Mesenchymal stem cell (in vitro differentiated cells and primary cell): ENCODE data around the gene RCAN2.

ENCODE experiments used
- DNase-seq: peaks from one replicate; pipeline ENCODE4 v3.0.0-alpha.2; 2013
- H2AFZ ChIP-seq: one replicate; pipeline ENCODE4 v1.6.1; 2013; ENCODE audit warnings: low read depth, mild to moderate bottlenecking, control low read depth, inconsistent platforms, low read length, moderate library complexity
- H2AK5ac ChIP-seq: 2 replicates; pipeline ENCODE4 v1.6.1; 2013; ENCODE audit warnings: low read length, moderate library complexity, mild to moderate bottlenecking, inconsistent platforms; ENCODE audit not compliant: severe bottlenecking
- H2BK120ac ChIP-seq: one replicate; pipeline ENCODE4 v1.6.1; 2013; ENCODE audit warnings: low read depth, mild to moderate bottlenecking, inconsistent platforms, low read length, moderate library complexity
- H2BK12ac ChIP-seq, 2 experiments: one replicate each; pipeline ENCODE4 v1.6.1; 2013; ENCODE audit warnings: inconsistent platforms in 2 of 2, low read length in 2 of 2, mild to moderate bottlenecking in 2 of 2, moderate library complexity in 2 of 2, control low read depth in 1 of 2
- H2BK15ac ChIP-seq: one replicate; pipeline ENCODE4 v1.6.1; 2013; ENCODE audit warnings: mild to moderate bottlenecking, low read depth, inconsistent platforms; ENCODE audit not compliant: poor library complexity, severe bottlenecking
- H2BK5ac ChIP-seq: 2 replicates; pipeline ENCODE4 v1.6.1; 2013; ENCODE audit warnings: low read depth, mild to moderate bottlenecking, low read length, control low read depth, inconsistent platforms; ENCODE audit not compliant: poor library complexity, severe bottlenecking
- H3K14ac ChIP-seq, 2 experiments: one replicate each; pipeline ENCODE4 v1.6.1; 2013; ENCODE audit warnings: inconsistent platforms in 2 of 2, low read length in 2 of 2, control low read depth in 1 of 2, mild to moderate bottlenecking in 1 of 2, moderate library complexity in 1 of 2
- H3K18ac ChIP-seq, 2 experiments: one replicate each; pipeline ENCODE4 v1.6.1; 2013; ENCODE audit warnings: inconsistent platforms in 2 of 2, low read length in 2 of 2, control low read depth in 1 of 2, low read depth in 1 of 2, mild to moderate bottlenecking in 1 of 2
- H3K23ac ChIP-seq, 2 experiments: one replicate each; pipeline ENCODE4 v1.6.1; 2013; ENCODE audit warnings: inconsistent platforms in 2 of 2, low read length in 2 of 2, mild to moderate bottlenecking in 2 of 2, moderate library complexity in 2 of 2, control low read depth in 1 of 2
- H3K27ac ChIP-seq: 2 replicates; pipeline ENCODE4 v1.5.1; 2013; ENCODE audit warnings: mild to moderate bottlenecking, moderate library complexity, low read length, control low read depth, inconsistent platforms; ENCODE audit not compliant: poor library complexity, severe bottlenecking
- H3K27me3 ChIP-seq, 2 experiments: 2 replicates each; pipeline versions ENCODE4 v1.6.1 to v1.7.0; 2013; ENCODE audit warnings: low read length in 2 of 2, mild to moderate bottlenecking in 2 of 2, moderate library complexity in 2 of 2, control low read depth in 1 of 2, inconsistent platforms in 1 of 2; ENCODE audit not compliant: control insufficient read depth in 1 of 2, insufficient read depth in 1 of 2
- H3K36me3 ChIP-seq, 2 experiments: 2 replicates each; pipeline versions ENCODE4 v1.6.1 to v1.7.0; 2013; ENCODE audit warnings: low read length in 2 of 2, control low read depth in 1 of 2, inconsistent platforms in 1 of 2, low read depth in 1 of 2, mild to moderate bottlenecking in 1 of 2; ENCODE audit not compliant: insufficient read depth in 2 of 2, control insufficient read depth in 1 of 2
- H3K4ac ChIP-seq, 2 experiments: one replicate each; pipeline ENCODE4 v1.6.1; 2013; ENCODE audit warnings: inconsistent platforms in 2 of 2, low read length in 2 of 2, mild to moderate bottlenecking in 2 of 2, moderate library complexity in 2 of 2, control low read depth in 1 of 2, low read depth in 1 of 2
- H3K4me1 ChIP-seq: 2 replicates; pipeline ENCODE4 v1.6.1; 2013; ENCODE audit warnings: low read depth, low read length, control low read depth; ENCODE audit not compliant: control insufficient read depth, insufficient read depth
- H3K4me2 ChIP-seq: 2 replicates; pipeline ENCODE4 v1.6.1; 2013; ENCODE audit warnings: low read length, mild to moderate bottlenecking, inconsistent platforms; ENCODE audit not compliant: poor library complexity, severe bottlenecking
- H3K4me3 ChIP-seq, 2 experiments: 2 replicates each; pipeline versions ENCODE4 v1.5.1 to v1.7.0; 2013; ENCODE audit warnings: low read length in 2 of 2, mild to moderate bottlenecking in 2 of 2, control low read depth in 1 of 2, low read depth in 1 of 2; ENCODE audit not compliant: insufficient read depth in 1 of 2
- H3K79me1 ChIP-seq: replicated peaks from 2 replicates; pipeline ENCODE4 v1.6.1; 2013; ENCODE audit warnings: mild to moderate bottlenecking, control low read depth, low read length, inconsistent platforms; ENCODE audit not compliant: poor library complexity, severe bottlenecking
- H3K9ac ChIP-seq: 2 replicates; pipeline ENCODE4 v1.7.0; 2013; ENCODE audit warnings: mild to moderate bottlenecking, low read length, moderate library complexity
- H3K9me3 ChIP-seq: 2 replicates; pipeline ENCODE4 v1.7.0; 2013; ENCODE audit warnings: mild to moderate bottlenecking, low read length; ENCODE audit not compliant: control insufficient read depth
- H4K8ac ChIP-seq: one replicate; pipeline ENCODE4 v1.6.1; 2013; ENCODE audit warnings: inconsistent platforms, mild to moderate bottlenecking, low read length, moderate library complexity
- H4K91ac ChIP-seq: one replicate; pipeline ENCODE4 v1.6.1; 2013; ENCODE audit warnings: mild to moderate bottlenecking, low read length, inconsistent platforms
- WGBS: methylation state at CpG from one replicate; pipeline ENCODE4 v1.1.7; 2013; ENCODE audit warnings: mixed read lengths; 5-methylcytosine and 5-hydroxymethylcytosine counted together

The RCAN2 gene

DNA sequence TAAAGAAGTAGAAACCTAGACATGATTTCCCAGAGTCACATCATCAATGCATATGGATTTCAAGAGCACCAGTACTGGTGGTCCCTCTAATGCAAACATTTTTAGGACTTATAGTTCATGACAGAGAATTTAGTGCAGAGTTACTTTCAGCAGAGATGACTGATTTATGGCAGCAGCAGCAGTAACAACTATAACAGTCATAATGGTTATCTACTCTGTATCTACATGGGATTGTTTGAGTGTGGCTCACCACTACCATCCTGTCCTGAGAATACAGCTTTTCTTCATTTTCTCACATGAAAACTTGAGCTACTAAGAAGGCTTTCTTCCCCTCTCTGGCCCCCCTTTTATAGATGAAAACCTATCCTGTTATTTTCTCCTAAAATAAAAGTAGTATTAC lies 192.0 kb downstream of the RCAN2 start:
- Histone ChIP-seq H3K14ac (no peak overlapping the region), H3K18ac (no peak overlapping the region), H3K9me3 (no peaks in the 10 kb centered on the region), H3K23ac (no peak overlapping the region), H2BK5ac (no peak overlapping the region), H2AK5ac (no peak overlapping the region), H3K4me3 (no peak overlapping the region), H3K4me1 (no peaks in the 10 kb centered on the region), H3K27ac (no peak overlapping the region), H3K4me2 (no peak overlapping the region), H3K27me3 (no peaks in the 10 kb centered on the region), H4K91ac (no peak overlapping the region), H4K8ac (no peak overlapping the region), H3K79me1 (no peaks in the 10 kb centered on the region), H2AFZ (no peak overlapping the region), H3K36me3 (no peaks in the 10 kb centered on the region), H3K9ac (no peak overlapping the region), H2BK120ac (no peak overlapping the region), H3K4ac (no peak overlapping the region), H2BK15ac (no peak overlapping the region), H2BK12ac (no peak overlapping the region)
- DNase-seq, result no peak

DNA sequence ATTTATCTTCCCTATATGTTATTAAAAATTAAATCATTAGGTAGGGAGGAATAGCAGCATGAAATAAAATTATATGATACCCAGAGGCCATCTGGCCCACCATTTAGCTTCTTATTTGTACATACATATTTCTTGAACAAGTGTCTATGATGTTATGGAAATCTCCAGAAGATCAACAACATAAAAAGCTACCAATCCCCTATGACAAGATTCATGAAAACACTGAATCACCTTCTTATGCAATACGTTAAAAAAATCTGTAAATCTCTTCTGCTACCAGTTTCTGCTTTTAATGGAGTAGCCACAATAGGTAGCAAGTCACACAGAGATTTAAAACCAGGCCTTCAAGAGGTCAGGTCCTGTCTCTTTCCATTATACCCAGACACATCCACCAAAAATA lies 194.7 kb downstream of the RCAN2 start:
- Histone ChIP-seq H2BK120ac (no peak overlapping the region), H3K4me1 (no peaks in the 10 kb centered on the region), H3K4me3 (no peak overlapping the region), H3K79me1 (no peaks in the 10 kb centered on the region), H4K91ac (no peak overlapping the region), H3K14ac (no peak overlapping the region), H3K9me3 (no peaks in the 10 kb centered on the region), H3K9ac (peak overlapping the region; percentile 5), H4K8ac (no peak overlapping the region), H3K27ac (no peak overlapping the region), H2BK12ac (no peak overlapping the region), H3K4ac (no peak overlapping the region), H3K18ac (no peak overlapping the region), H3K36me3 (no peaks in the 10 kb centered on the region), H2AFZ (no peak overlapping the region), H2BK15ac (no peak overlapping the region), H3K23ac (no peak overlapping the region), H2BK5ac (no peak overlapping the region), H3K4me2 (no peak overlapping the region), H3K27me3 (no peaks in the 10 kb centered on the region), H2AK5ac (no peak overlapping the region)
- no peak for DNase-seq
- WGBS, result 0% methylated on average over 1 of the region's 1 CpG

DNA sequence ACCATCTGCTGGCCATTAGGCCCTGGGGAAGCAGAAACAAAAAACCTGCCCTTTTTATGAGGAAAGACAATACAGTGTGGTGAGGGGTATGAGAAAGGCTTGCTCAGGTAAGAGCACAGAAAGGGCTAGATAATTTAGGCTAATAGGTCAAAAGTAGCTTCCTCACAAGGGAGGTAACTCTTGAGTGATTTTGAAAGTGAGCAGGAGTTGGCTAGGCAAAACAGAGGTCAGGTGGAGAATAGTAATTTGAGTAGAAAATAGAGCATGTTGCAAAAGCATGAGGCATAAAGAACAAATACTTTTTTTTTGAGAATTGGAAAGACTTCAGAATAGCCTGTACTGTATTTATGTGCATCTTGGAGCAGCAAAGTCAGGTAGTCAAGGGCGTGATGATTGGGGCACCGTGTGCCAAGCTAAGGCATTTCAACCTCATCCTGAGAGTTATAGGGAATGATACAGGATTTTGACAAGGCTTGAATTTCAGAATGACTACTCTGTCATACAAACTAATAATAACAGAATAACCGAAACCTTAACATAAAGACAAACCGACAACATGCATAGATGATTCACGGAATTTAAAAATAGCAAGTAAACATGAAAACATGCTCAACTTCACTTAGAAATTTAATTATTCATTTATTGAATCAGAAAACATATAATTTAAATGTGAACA lies 197.5 kb downstream of the RCAN2 start:
- H4K8ac ChIP-seq, result no peak overlapping the region
- no peaks in the 10 kb centered on the region for H3K4me1 ChIP-seq
- H3K14ac ChIP-seq, result no peak overlapping the region
- H3K4me2 ChIP-seq, result no peak overlapping the region
- H4K91ac ChIP-seq, result no peak overlapping the region
- H3K4me3 ChIP-seq, result no peak overlapping the region
- no peak for DNase-seq
- no peaks in the 10 kb centered on the region for H3K9me3 ChIP-seq
- no peak overlapping the region for H3K9ac ChIP-seq
- H3K79me1 ChIP-seq, result no peaks in the 10 kb centered on the region
- no peak overlapping the region for H2BK5ac ChIP-seq
- H3K4ac ChIP-seq, result no peak overlapping the region
- H3K36me3 ChIP-seq, result no peaks in the 10 kb centered on the region
- H3K27ac ChIP-seq, result no peak overlapping the region
- H2AK5ac ChIP-seq, result no peak overlapping the region
- no peak overlapping the region for H2AFZ ChIP-seq
- 100% methylated on average over 3 of the region's 5 CpGs for WGBS
- no peak overlapping the region for H2BK15ac ChIP-seq
- H3K27me3 ChIP-seq, result peaks cover 0 to 3% of the 10 kb centered on the region in 2 experiments
- no peak overlapping the region for H2BK120ac ChIP-seq
- H2BK12ac ChIP-seq, result no peak overlapping the region
- H3K23ac ChIP-seq, result no peak overlapping the region
- H3K18ac ChIP-seq, result no peak overlapping the region

DNA sequence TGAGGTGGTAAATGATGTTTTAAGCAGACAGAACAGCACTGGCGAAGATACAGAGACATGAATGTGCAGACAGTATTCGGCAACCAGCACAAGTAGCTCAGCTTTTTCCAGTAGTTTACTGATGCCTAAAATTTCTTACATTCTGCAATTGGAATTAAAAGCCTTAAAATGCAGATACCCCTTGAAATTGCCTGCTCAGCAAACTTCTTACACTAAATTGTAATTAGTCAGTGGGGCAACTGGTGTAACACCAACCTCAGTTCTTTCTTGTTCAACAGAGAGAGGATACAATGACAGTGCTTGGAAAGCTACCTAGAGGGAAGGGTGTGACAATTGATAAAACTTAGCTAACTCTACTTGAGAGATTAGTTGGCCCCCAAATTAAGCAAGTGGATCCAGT lies 199.4 kb downstream of the RCAN2 start:
- 100% methylated on average over 2 of the region's 2 CpGs for WGBS
- H3K9me3 ChIP-seq, result no peaks in the 10 kb centered on the region
- H3K18ac ChIP-seq, result no peak overlapping the region
- no peak overlapping the region for H2AK5ac ChIP-seq
- H3K9ac ChIP-seq, result no peak overlapping the region
- H3K79me1 ChIP-seq, result no peaks in the 10 kb centered on the region
- H3K4me1 ChIP-seq, result no peaks in the 10 kb centered on the region
- no peaks in the 10 kb centered on the region for H3K36me3 ChIP-seq
- H3K23ac ChIP-seq, result no peak overlapping the region
- H2BK15ac ChIP-seq, result no peak overlapping the region
- no peak overlapping the region for H2AFZ ChIP-seq
- no peak overlapping the region for H2BK5ac ChIP-seq
- H4K91ac ChIP-seq, result no peak overlapping the region
- no peak for DNase-seq
- no peak overlapping the region for H3K4me3 ChIP-seq
- no peak overlapping the region for H3K27ac ChIP-seq
- H2BK120ac ChIP-seq, result no peak overlapping the region
- H3K14ac ChIP-seq, result no peak overlapping the region
- no peak overlapping the region for H2BK12ac ChIP-seq
- no peak overlapping the region for H3K4me2 ChIP-seq
- H4K8ac ChIP-seq, result no peak overlapping the region
- peaks cover 0 to 3% of the 10 kb centered on the region in 2 experiments for H3K27me3 ChIP-seq
- no peak overlapping the region for H3K4ac ChIP-seq
